Activated CD4-positive, alpha-beta T cell treated with anti-CD3 and anti-CD28 coated beads, Interleukin-2, Interleukin-6, amounts not matched to agents 100 ng/mL and 50 ng/mL, durations not matched to agents 16 hours and 8 hours (primary cell): ENCODE measurements around the gene OBSCN.
A peak's percentile ranks its signal among the peaks of the same experiment; 100 is the strongest.
"Not testable (repeated sequence)": the region's sequence is repeated elsewhere in the genome, so short reads cannot be mapped to it uniquely, and the experiment has no call there.

Source experiments
- DNase-seq: peaks from one replicate; pipeline ENCODE4 v3.0.0-alpha.2; 2020

The OBSCN gene

DNA sequence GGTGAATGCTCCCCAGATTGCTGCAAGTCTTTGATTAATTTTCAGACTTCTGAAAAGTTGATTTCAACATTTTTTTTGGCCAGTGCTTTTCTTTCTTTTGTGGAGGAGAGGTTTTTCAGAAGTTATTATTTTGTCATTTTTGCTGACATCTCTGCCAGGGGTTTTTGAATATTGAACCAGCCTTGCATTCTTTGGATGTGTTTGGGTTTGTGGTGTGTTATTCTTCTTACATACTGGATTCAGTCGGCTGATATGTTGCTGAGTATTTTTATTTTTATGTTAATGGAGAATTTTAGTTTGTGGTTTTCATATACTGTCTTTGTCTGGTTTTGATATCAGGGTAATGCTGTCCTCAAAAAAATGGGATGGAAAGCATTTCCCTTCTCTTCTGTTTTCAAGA is 25.3 kb downstream of the OBSCN start:
- DNase-seq, result no peak

DNA sequence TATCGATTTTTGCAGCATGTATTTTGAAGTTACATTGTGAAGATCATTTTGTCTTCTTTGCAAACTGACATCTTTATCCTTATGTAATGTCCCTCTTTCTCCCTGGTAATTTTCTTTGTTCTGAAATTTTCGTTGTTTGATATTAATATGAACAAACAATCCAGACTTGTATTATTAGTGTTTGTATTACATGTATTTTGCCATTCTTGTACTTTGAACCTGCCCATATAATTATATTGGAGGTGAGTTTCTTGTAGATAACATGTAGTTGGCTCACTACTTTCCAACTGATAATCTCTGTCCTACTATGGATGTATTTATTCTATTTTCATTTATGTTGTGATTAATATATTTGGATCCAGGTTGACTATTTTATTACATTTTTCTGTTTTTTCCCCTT is 27.1 kb downstream of the OBSCN start:
- DNase-seq, result no peak

DNA sequence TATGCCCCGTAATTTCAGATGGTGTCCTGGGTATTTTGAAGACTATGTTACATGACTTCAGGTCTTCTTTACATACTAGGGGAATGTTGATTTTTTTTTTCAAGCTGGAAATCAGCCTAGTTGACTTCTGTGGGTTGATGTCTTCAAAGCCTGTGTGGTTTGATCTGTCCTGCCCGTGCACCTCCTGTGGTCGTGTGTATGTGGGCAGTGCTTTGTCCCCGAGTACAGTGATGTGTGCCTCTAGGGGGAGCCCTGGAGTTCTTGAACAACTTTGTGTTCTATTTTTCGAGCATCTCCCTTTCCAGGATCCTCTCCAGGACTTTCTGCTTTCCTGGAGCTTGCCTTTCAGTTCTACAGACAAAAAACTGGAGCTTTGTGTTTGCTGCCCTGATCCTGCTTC is 28.9 kb downstream of the OBSCN start:
- peak; percentile 17 for DNase-seq

DNA sequence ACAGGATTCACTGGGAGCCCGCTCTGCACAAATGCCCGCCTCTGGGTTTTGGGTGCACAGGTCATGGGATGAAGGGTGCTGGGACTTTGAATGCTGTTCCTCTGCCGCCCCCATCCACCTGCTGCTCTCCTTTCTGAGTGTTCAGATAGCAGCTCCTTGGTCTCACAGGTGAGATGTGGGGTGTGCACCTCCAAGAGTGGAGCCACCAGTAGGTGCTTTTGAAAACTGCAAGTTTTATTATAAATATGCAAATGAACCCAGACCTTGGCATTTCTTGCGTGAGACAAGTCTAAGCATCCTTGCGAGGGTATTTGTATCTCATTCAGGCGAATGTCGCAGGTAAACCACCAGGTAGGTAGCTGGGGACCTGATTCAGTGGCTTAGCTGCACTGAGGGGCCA is 30.2 kb downstream of the OBSCN start:
- no peak for DNase-seq

DNA sequence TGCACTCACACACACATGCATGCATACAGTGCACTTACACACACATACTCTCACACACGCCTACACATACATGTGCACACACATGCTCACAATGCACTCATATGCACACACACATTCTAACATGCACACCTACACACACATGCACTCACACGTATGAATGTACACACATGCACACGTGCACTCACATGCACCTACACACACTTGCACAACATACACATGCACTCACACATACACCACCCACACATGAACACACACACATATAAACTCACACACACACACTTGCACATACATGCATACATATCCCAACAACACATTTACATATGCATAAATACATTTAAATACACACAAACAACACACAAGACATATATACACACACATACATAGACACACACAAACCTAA is 30.6 kb downstream of the OBSCN start:
- DNase-seq, result no peak

DNA sequence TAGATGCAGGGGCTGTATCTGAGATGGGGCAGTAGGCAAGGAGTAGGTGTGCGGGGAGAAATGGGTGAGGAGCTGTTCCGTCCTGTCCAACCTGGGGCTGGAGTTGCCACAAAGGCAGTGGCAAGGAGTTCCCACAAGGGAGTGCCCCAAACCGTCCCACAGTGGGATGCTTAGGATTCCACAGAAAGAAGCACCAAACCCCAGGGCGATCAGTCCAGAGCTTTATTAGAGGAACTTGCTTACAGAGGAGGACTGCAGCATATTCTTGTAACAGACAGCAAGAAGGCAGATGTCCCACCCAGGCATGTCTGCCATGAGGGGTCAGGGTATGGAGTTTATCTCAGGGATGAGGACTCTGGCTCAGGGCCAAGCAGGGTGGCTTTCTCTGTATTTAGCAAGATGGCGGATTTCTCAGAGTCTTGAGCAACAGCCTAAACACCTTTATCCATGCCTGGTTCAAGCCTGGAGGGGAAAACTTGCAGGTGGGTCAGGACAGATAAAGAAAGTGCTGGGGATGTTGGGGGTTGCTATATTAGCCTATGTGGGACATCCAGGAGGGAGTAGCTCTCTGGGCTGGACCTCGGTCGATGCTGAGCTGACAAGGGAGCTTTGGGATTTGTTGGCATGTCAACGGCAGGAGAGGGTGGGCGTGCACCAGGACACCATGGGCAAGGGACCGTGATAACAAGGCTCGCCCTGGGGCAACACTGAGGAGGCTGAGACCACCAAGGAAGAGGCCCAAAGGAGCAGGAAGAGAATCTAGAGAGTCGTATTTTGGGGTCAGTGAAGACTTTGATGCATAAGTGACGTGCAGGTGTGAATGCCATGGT is 32.8 kb downstream of the OBSCN start:
- no peak for DNase-seq

DNA sequence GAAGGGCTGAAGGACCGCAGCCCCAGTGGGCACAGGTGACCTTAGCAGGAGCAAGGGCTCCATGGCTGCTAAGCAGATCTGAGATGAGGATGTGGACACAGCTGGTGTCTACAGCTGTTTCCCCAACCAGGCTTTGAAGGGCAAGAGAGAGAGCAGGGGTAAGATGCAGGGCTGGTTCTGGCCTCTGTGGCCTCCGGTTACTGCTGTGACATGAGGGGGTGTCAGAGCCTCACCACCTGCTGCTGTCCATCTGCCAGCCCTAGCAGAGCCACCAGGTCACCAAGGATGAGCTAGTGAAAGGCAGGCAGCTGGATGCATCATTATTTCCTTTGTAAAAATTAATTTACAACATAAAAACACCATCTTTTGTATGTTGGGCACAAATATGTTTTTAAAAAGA is 33.4 kb downstream of the OBSCN start:
- DNase-seq, result no peak

DNA sequence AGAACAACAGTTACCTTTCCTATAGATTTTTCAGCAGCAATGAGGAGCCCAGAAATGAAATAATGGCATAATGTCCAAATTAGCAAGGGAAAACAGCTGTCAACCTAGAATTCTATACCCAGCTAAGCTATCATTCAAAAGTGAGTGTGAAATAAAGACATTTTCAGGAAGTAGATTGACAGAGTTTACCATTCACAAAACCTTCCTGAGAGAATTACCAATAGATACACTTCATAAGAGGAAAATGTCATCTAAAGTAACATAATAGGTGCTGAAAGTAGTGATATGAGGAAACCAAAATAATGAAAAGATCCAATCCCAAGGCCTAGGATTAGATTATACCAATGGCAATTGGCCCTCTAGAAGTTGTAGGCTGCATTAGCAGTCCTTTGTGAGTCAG is 34.6 kb downstream of the OBSCN start:
- DNase-seq, result no peak

DNA sequence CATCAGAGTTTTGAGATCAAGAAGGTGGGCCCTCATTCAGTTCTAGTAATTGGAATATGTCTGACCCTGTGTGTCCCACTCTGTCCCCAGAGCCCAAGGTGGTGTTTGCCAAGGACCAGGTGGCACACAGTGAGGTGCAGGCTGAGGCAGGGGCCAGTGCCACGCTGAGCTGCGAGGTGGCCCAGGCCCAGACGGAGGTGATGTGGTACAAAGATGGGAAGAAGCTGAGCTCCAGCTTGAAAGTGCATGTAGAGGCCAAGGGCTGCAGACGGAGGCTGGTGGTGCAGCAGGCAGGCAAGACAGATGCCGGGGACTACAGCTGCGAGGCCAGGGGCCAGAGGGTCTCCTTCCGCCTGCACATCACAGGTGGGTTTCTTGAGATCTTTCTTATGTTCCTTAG is 35.2 kb downstream of the OBSCN start:
- no peak for DNase-seq

DNA sequence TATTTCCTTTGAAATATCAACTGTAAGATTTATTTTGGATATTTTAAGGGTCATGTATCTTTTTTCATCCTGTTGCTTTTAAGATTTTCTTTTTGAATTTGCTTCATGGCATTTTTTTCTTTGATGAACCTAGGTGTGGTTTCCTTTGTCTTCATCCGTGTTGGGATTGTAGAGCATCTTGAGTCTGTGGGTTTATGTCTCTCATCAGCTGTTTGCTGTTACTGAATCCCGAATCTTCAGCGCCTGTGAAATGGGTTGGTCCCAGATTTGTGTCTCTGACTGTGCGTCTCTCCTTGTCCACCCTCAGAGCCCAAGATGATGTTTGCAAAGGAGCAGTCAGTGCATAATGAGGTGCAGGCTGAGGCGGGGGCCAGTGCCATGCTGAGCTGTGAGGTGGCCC is 36.1 kb downstream of the OBSCN start:
- DNase-seq, result not testable (repeated sequence)

DNA sequence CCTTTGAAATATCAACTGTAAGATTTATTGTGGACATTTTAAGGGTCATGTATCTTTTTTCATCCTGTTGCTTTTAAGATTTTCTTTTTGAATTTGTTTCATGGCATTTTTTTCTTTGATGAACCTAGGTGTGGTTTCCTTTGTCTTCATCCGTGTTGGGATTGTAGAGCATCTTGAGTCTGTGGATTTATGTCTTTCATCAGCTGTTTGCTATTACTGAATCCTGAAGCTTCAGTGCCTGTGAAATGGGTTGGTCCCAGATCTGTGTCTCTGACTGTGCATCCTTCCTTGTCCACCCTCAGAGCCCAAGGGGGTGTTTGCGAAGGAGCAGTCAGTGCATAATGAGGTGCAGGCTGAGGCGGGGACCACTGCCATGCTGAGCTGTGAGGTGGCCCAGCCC is 37.3 kb downstream of the OBSCN start:
- DNase-seq, result no peak

DNA sequence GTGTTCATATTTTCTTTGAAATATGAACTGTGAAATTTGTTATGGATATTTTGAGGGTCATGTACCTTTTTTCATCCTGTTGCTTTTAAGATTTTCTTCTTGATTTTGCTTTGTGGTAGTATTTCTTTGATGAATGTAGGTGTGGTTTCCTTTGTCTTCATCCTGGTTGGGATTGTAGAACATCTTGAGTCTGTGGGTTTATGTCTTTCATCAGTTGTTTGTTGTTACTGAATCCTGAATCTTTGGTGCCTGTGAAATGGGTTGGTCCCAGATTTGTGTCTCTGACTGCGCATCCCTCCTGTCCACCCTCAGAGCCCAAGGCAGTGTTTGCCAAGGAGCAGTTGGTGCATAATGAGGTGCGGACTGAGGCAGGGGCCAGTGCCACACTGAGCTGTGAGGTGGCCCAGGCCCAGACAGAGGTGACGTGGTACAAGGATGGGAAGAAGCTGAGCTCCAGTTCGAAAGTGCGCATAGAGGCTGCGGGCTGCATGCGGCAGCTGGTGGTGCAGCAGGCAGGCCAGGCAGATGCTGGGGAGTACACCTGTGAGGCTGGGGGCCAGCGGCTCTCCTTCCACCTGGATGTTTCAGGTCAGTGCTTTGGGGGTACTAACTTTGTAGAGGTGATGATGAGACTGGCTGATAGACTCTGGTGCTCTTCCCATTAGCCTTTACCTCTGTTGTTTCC is 38.5 kb downstream of the OBSCN start:
- no peak for DNase-seq

DNA sequence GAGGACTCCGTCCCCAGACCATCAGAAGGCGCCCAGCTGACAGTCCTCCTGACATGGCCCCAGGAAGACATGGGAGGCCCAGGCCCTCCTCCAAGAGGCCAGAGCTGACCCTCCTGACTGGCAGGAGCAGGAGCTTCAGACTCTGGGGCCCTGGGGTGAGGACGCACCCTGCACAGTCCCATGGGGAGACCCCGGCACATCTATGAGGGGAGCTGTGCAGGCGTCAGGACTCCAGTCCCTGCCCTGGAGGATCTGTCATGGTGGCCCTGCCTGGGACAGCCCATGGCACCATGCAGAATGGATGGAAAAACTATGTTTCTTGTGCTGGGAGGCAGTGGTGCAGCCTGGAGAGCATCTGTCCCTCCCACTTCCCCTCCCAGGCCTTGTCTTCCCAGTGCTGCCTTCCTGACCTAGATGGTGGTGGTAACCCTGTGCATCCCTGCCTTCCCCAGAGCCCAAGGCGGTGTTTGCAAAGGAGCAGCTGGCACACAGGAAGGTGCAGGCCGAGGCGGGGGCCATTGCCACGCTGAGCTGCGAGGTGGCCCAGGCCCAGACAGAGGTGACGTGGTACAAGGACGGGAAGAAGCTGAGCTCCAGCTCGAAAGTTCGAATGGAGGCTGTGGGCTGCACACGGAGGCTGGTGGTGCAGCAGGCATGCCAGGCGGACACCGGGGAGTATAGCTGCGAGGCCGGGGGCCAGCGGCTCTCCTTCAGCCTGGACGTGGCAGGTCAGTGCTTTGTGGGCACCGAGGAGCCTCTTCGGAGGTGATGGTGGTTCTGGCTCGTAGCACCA is 41.9 kb downstream of the OBSCN start:
- DNase-seq, result no peak

DNA sequence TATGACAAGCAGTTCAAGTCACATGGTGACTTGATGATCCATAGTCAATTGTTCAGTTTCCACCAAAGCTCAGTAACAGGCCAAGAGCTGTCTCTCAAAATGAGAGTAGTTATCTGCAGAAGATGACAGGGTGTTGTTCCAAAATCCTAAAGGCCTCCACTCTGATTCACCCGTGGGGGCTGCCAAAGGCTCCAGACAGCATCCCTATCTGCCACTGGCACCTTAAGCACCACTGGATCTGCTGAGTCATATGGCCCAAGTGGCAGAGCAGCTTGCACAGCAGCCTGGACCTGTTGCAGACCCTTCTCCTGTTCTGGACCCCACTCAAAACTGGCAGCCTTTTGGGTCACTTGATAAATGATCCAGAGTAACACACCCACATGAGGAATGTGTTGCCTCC is 44.6 kb downstream of the OBSCN start:
- not testable (repeated sequence) for DNase-seq

DNA sequence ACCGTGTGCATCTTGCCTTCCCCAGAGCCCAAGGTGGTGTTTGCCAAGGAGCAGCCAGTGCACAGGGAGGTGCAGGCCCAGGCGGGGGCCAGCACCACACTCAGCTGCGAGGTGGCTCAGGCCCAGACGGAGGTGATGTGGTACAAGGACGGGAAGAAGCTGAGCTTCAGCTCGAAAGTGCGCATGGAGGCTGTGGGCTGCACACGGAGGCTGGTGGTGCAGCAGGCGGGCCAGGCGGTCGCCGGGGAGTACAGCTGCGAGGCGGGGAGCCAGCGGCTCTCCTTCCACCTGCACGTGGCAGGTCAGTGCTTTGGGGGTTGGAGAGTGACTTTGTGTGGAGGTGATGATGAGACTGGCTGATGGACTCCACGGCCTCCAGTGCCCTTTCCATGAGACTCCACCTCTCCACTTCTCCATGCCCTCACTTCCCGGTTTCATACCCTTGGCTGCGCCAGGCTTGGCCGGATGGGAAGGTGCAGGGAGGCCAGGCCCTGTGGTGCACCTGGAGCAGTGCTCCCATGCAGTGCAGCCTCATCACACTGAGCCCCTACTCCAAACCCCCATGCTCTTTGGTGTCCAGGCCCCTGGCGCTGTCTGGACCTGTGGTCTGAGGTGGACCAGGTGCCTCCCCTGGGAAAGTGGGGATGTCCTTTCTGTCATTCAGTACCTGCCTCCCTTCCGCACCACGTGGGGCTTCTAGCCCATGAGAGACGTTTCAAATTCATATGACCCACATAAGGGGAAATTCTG is 49.0 kb downstream of the OBSCN start:
- no peak for DNase-seq

DNA sequence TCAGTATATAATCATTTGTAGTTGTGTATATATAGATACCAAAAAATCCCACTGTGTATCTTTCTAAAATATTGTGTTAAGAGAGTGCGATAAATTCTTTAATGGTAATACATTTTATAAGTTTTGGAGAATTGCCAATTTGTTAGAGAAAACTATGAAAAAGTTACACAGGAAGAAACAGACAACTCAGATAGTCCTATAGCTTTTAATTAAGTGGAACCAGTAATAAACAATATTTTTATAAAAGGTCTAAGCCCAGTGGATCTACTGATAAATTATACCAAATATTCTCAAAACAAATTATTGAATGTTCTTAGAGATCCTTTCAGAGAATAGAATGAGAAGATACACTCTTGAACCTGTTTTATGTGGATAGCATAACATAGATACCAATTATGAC is 50.6 kb downstream of the OBSCN start:
- DNase-seq, result no peak

DNA sequence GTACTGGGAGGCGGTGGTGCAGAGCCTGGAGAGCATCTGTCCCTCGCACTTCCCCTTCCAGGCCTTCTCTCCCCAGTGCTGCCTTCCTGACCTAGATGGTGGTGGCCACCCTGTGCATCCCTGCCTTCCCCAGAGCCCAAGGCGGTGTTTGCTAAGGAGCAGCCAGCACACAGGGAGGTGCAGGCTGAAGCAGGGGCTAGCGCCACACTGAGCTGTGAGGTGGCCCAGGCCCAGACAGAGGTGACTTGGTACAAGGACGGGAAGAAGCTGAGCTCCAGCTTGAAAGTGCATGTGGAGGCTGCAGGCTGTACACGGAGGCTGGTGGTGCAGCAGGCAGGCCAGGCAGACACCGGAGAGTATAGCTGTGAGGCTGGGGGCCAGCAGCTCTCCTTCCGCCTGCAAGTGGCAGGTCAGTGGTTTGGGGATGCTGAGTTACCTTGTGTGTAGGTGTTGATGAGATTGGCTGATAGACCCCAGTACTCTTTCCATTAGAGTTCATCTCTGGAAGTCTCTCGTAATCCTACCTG is 51.6 kb downstream of the OBSCN start:
- no peak for DNase-seq

DNA sequence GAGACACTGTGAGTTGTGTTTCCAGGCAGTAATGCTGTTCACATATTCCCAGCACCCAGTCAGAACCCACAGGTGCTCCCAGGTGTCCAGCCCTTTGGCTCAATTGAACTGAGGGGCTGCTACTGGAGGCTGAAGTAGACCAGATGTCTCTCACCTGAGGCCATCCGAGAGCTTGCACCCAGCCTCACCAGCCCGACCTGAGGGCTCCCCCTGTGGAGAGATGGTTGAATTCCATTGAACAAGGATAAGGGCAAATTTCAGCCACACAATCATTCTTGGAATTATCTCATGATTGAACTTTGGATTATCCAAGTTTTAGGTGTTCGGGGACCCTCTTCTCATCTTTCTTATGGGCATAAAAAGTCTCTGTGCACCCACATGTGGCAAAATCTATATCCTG is 52.1 kb downstream of the OBSCN start:
- DNase-seq, result no peak

DNA sequence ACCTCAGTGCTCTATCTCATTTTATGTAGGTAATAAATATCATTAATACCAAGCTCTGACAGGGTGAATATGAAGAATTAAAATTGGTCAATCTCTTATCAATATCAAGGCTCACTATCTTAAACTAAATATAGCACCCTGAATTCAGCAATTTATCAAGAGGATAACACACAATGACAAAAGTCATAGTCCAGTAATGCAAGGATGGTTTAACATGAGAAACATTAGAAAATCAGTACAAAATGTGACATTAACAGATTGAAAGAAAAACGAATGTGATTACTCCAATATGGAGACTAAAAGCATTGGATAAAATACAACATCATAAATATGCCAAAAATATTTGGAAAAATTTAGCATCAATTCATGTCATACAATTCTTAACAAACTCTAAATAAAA is 53.9 kb downstream of the OBSCN start:
- DNase-seq, result no peak

DNA sequence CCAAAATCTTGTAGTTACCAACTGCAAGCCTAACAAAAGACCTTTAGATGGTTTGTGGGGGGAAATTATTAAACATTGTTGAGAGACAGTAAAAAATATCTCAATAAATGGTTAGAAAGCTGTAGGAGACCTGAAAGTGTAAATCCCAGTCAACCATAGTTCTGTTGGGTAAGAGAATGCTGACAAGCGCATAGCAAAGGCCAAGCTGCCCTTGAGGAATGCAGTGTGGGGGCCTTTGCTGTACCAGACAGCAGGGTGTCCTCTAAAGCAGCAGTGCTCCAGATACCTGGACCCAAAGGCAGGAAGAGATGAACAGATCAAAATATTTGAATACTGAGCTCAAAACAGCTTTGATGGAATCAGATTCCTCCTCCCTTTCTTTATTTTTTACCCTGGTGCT is 54.6 kb downstream of the OBSCN start:
- DNase-seq, result no peak

DNA sequence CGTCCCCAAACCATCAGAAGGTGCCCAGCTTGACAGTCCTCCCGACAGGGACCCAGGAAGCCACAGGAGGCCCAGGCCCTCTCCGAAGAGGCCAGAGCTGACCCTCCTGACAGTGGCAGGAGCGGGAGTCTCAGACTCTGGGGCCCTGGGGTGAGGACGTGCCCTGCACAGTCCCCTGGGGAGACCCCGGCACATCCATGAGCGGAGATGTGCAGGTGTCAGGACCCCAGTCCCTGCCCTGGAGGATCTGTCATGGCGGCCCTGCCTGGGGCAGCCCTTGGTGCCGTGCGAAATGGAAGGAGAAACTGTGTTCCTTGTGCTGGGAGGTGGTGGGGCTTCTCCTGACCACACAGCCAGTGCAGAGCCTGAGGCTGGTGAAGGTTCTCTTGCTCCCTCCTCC is 55.8 kb downstream of the OBSCN start:
- DNase-seq, result no peak

DNA sequence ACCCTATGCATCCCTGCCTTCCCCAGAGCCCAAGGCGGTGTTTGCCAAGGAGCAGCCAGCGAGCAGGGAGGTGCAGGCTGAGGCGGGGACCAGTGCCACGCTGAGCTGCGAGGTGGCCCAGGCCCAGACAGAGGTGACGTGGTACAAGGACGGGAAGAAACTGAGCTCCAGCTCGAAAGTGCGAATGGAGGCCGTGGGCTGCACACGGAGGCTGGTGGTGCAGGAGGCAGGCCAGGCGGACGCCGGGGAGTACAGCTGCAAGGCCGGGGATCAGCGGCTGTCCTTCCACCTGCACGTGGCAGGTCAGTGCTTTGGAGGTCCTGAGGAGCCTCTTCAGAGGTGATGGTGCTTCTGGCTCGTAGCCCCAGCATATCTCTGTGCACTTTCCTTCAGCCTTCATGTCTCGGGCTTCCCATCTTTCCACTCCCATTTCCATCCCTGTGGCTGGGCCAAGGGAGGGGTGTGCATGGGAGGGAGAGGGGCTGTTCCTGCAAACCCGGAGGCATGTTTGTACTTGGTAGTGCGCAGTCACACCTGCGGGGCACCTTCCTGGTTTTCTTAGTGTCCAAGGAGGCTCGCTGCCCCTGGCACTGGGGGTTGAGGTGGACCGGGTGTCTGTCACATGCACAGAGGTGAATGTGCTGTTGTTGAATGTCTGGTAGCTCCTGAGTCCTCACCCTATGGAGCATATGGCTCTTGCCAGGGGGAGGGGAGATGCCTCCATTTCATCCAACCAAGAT is 56.4 kb downstream of the OBSCN start:
- DNase-seq, result no peak
